Superior temporal gyrus (tissue), 1 donor: ENCODE data around the gene RIOK3.
"Not testable (repeated sequence)": the region's sequence is repeated elsewhere in the genome, so short reads cannot be mapped to it uniquely, and the experiment has no call there.

ENCODE experiments used
- DNase-seq: peaks from one replicate; pipeline ENCODE4 v3.0.0-alpha.2; 2016; ENCODE audit errors: extremely low spot score

Gene RIOK3

GRCh38 chr18:23452728-23453679 is at the start of gene RIOK3:
Gene RIOK3, plus strand, starts transcription at chr18:23453287. Its CDS starts 153 bp downstream, at chr18:23453440.
- DNase-seq = peak; percentile 98

GRCh38 chr18:23403310-23403709 is 49.8 kb upstream of the RIOK3 start:
- DNase-seq = no peak

- DNase-seq = no peak
Observed at GRCh38 chr18:23405636-23406035, 47.5 kb upstream of the RIOK3 start.

- no peak for DNase-seq
Observed at GRCh38 chr18:23406271-23406787, 46.8 kb upstream of the RIOK3 start.

- DNase-seq = no peak
Observed at GRCh38 chr18:23412351-23412964, 40.6 kb upstream of the RIOK3 start.

GRCh38 chr18:23415515-23415914 is 37.6 kb upstream of the RIOK3 start:
- DNase-seq = peak; percentile 45

- no peak for DNase-seq
Observed at GRCh38 chr18:23416298-23416697, 36.8 kb upstream of the RIOK3 start.

GRCh38 chr18:23421277-23421676 is 31.8 kb upstream of the RIOK3 start:
- DNase-seq = no peak

- DNase-seq = no peak
Observed at GRCh38 chr18:23422751-23423418, 30.2 kb upstream of the RIOK3 start.

- no peak for DNase-seq
Observed at GRCh38 chr18:23424616-23425015, 28.5 kb upstream of the RIOK3 start.

- no peak for DNase-seq
Observed at GRCh38 chr18:23428821-23429220, 24.3 kb upstream of the RIOK3 start.

GRCh38 chr18:23429538-23429937 is 23.5 kb upstream of the RIOK3 start:
- DNase-seq = not testable (repeated sequence)

- no peak for DNase-seq
Observed at GRCh38 chr18:23433360-23433759, 19.7 kb upstream of the RIOK3 start.

GRCh38 chr18:23437357-23438045 is 15.6 kb upstream of the RIOK3 start:
- DNase-seq = peak; percentile 90

GRCh38 chr18:23438046-23438377 is 15.1 kb upstream of the RIOK3 start:
- DNase-seq = no peak

GRCh38 chr18:23438608-23439366 is 14.3 kb upstream of the RIOK3 start:
- DNase-seq = no peak

GRCh38 chr18:23440131-23440530 is 13.0 kb upstream of the RIOK3 start:
- no peak for DNase-seq

- no peak for DNase-seq
Observed at GRCh38 chr18:23442958-23443357, 10.1 kb upstream of the RIOK3 start.

- DNase-seq = no peak
Observed at GRCh38 chr18:23448291-23448690, 4.8 kb upstream of the RIOK3 start.

GRCh38 chr18:23450022-23450421 is 3.1 kb upstream of the RIOK3 start:
- DNase-seq = no peak

GRCh38 chr18:23451011-23451410 is 2.1 kb upstream of the RIOK3 start:
- no peak for DNase-seq
